SHP77 (cell line): Measurements from ENCODE around the gene STAT4.

Source experiments
- DNase-seq, 2 experiments: peaks; one replicate each; lab custom pipeline; 2025; lab: John Stamatoyannopoulos, UW

STAT4 gene

DNA sequence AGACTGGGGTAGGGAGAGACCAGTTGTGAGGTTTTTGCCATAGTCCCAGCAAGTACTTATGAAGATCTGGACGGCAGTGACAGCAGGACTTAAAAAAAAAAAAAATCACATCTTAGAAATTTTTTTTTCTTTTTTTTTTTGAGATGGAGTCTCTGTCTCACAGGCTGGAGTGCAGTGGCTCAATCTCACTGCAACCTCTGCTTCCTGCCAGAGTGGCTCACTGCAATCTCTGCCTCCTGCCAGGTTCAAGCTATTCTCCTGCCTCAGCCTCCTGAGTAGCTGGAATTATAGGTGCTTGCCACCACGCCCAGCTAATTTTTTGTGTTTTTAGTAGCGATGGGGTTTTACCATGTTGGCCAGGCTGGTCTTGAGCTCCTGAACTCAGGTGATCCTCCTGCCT lies 22.4 kb upstream of the STAT4 start:
- no peak for DNase-seq

DNA sequence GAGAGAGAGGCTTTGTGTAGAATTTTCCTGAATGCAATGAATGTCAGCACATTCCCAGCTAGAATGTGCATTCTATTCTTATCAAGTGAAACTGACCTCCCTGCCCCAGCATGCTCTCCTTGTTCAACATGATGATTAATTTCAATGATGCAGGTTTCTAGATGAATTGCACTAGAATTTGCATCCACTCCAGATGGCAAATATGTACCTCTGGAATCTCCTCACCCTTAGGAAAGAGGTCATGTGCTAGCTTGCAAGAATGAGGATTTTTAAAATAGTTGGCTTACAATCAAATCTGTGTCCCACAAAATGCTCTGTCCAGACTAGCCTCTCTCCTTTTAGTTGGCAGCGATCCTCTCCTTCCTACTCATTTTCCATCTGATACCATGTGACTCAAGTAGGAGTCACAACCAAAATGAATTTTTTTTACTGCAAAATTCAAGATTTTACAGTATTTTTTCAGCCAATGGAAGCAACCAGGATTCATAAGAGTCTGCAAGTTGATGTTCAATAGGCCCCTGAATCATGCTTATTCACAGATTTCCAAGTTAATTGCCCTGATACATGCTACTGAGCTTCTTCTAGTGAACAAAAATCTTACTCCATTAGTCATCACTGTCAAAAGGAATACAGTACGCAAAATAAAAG lies 21.0 kb upstream of the STAT4 start:
- DNase-seq: no peak

DNA sequence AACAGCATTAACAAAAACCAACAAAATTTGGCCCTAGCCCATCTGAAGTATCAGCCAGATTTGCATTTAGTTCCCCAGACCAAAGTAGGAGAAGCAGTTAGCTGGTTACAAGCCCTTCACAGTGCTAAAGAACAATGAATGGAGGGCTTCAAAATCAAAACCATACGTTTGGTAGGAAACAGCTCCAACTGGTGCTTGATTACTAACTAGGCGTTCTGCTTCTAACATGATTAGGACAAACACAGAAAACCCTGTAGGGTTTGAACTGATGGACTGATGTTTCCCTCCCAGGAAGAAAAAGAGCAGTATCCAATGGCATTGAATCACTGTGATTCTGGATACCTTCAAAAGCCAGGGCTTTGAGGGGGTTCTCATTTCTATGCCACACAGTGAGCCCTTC lies 20.5 kb upstream of the STAT4 start:
- no peak for DNase-seq

DNA sequence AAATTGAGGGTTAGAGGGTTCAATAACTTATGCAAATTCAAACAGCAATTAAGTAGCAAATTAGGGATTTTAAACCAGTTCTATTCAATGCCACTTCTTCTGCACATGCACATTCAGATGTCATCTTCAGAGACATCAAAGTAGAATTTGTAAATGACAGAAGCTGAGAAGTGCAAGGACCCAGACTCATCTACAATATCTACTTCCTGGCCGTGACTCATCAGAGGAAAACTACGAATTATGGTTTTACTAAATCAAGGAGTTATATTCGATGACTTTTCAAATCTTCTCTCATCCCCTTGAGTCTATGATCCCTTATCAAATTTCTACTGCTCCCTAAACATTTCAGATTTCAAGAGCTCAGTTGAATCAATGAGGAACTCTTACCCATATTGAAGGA lies 20.0 kb upstream of the STAT4 start:
- DNase-seq: no peak

DNA sequence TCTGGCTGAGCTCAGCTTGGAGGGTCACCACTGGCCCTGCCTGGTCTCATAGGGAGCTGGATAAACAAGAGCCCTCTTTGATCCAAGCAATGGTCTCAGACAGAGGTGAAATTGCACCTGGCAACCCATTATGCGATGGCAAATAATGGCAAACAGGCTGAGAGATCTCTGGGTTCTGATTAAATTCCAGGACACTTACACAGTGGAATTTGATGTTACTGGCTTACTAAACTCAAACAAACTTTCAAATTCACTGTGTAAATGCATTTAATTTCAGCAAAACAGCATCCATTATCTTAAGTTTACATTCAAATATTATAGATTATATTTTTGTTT lies 19.5 kb upstream of the STAT4 start:
- no peak for DNase-seq

DNA sequence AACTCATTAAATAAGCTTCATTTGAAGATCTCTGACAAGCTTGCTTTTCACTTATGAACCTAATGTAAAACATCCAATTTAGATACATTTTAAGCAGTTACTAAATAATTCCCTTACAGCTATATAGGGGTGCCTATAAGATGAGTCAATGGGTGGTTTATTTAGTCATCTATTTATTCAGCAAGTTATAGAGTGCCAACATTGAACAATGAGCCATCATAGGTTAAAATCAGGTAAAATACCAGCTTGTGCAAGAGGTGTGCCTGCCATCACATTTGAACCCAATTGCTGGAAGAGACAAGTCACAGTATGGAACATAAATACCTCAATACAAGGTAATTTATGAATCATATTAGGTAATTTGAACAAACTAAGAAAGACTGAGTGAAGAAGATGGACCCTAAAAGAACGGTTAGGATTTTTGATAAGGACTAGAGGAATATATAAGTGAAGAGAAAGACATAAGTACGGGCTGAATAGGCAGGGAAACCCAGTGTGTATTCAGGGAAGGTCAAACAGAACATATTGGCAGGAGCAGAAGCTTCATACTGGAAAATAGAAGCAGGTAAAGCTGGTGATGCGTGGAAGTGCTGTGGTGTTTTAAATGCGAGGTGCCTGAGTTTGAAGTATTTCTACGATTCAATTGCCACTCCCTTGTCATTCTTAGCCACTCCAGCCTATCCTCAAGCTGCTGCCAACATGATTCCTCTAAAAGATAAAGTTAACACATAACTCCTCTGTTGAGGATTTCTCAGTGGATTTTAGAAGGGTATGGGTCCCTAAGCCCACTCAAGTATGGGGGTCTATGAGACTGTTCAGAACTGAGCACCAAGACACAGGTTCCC lies 18.9 kb upstream of the STAT4 start:
- DNase-seq: no peak

DNA sequence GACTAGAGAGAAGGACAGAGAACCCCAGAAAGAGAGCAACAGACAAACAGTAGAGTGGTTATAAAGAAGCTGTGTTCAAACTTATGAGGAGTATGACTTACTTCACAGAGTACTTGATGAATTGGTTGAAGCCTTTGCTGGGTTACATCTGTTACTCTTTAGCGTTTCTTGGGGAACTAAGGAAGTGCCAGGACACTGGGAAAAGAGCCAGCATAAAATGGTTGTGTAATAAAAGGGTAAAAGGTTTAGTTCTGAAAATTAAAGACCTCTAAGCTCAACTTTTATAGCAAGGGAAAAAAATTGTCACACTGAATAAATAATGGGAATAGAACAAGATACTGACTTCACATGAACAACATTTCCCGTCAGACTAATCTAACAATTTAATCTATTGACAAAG lies 17.0 kb upstream of the STAT4 start:
- DNase-seq: no peak

DNA sequence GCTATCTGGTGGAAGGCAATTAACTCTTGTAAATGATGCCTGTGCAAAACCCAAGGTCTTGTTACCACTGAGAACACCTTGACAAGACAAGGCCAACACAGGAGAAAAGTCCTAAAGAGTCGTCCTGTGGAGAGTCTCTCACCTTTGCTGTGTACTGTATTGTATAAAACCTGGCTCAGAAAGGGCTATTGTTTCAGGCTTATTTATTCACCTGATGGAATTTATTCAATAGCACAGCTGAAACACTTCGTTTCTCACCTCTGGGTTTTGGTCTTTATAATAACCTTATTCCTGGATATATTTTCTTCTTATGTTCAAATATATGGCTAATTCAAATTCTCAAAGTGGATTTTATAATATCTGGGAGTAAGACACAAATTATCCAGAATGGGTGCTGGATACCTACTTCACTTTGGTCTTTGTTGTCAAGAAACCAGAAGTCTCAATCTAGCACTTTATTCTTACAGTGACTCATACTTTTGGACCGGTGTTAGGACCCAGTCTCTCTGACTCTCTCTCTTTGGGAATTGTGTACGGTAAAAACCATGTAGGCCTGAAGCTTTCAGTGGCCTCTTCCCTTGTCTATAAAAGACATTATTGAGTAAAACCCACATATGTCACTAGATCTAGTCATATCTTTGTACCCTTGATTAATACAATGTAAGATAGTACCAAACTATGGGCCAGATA lies 16.1 kb upstream of the STAT4 start:
- no peak for DNase-seq

DNA sequence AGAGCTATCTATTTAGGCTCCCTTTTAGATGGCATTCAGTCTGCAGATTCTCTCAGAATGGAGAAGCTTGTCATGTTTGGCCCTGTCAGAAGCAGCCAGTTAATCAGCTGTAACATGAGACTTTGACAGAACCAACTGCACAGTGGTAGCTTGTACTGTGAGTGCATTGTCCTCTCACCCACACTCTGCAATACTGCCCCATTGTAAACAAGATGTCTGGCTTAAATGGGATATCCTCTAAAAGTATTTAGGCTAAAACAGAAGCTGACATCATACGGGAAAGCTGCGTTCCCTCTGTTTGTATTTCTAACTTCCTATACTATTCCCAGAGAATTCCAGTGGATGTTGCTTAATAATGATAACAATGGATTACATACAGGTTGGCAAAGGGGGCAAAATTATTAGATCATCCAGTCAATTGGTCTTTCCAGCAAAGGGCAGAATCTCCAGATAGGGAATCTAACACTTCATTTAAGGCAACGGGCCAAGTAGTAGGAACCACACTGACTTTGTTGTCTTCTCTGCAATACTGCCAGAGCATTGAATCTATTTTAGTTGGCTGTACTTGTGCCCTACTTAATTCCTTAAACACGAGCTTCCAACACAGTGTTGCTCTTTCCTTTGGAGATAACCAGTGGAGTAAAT lies 15.4 kb upstream of the STAT4 start:
- DNase-seq: peak; percentile 31 to 32

DNA sequence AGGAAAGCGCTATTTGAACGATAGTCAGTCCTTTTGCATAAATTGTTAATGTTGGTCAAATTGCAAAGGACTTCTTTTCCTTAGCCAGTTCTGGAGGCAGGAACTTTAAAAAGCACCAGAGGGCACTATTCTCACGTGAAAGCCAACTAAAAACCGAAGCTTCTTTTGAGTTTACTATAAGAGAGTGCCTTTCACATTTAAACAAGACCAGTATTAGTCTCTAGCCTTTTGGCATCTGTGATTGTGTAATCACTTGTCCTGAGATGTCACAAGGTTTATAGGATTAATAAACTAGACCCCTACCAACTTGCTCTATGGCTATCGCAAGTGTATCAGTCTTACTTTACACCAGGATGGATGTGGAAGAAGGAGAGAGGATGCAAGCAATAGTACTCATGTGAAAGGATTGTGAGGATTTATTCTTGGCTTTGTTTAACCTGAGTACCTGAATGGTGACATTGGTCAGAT lies 14.4 kb upstream of the STAT4 start:
- peak in 1 of 2 experiments; percentile 18 for DNase-seq

DNA sequence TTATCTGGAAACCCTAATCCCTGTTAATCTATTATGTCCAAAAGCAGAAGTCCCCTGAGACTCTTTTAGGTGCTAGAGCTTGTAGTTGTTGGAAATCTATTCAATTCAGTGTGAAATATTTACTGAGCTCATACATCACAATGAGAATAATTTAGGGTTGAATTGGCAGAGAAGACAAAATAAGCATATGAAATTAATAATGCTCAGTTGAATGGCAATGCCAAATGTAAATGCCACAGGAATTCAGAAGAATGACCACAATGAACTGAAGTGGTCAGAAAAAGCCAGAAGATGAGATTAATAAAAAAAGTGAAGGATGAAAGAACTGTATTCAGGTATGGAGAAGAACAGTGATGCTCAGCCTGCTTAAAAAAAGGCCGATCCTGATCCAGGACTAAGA lies 8.0 kb upstream of the STAT4 start:
- no peak for DNase-seq

DNA sequence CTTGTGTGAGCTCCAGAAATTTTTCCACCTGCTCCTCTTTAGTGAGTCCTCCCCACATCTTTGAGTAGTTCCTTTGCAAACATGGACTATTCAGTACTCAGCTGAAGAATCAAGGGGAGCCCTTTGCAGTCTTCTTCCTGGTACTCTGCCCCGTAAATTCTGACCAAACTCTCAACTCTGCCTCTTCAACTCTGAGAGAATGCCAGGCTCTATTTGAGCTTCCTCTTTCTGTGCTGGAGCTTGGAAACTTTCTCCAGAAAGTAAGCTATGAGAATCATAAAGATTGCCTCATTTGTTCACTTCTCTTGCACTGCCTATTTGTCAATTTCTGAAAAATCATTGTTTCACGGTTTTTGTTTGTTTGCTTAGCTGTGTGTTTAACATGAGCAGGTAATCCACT lies 7.4 kb upstream of the STAT4 start:
- no peak for DNase-seq

DNA sequence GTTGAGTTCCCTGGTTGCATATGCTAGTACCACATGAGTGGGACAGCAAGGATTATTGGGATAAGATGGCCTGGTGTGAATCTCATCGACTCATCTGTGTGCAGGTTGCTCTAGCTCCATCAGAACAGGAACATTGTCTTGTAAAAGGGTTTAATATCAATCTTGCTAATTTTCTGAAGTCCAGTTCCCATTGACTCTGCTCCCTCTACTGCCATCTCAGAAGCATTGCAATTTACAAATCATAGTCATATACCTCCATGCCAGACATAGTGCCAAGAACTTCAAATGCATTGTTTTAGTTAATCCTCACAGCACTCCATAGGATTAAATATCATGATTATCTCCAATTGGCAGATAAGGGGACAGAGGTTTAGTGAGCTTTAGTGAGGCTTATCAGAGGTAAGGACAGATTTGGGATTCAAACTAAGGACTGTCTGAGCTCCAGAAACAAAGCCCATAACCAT lies 4.8 kb upstream of the STAT4 start:
- no peak for DNase-seq

DNA sequence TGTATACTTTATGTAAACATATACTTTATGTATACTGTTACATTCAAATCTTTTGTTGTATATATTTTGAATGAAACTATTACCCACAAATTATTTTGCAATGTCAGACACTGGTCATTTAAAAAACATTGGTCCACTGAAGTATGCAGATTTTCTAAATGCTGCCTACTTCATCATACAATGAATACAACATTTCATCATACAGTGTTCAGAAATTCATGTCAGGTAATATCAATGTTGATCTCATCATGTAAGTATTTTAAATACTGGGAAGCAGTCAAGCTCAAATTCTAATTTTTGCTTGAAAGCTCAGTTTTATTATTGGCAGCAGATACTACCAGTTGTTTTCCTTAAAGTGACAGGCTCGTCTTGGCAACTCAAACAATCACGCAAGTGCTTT lies 2.9 kb upstream of the STAT4 start:
- no peak for DNase-seq

DNA sequence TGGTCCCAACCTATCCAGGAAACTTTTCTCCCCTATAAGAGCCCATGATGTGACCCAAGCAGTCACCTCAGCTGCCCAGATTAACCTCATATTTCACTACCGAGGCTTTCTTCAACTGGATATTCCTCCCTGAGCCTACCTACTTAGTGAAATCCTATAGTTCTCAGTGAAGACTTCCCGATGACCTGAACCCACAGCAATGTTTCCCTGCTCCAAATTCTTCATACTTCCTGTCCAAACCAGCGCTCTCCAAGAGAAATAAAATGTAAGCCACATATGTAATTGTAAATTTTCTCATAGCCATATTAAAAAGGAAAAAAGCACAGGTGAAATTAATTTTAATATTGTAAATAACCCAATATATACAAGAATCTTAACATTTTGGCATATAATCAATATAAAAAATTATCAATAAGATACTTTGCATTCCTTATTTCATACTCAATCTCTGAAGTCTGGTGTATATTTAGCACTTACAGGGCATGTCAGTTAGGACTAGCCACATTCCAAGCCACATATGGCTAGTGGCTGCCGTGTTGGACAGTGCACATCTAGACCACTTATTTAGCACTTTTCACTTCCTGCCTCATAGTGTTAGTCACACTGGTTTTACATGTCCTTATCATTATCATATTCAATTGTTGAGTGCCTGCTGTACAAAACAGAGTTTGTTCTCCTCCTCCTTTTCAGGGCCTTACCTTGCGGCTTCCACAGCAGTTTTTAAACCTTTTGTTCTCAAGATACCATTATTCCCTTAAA lies 1.9 kb upstream of the STAT4 start:
- no peak for DNase-seq

DNA sequence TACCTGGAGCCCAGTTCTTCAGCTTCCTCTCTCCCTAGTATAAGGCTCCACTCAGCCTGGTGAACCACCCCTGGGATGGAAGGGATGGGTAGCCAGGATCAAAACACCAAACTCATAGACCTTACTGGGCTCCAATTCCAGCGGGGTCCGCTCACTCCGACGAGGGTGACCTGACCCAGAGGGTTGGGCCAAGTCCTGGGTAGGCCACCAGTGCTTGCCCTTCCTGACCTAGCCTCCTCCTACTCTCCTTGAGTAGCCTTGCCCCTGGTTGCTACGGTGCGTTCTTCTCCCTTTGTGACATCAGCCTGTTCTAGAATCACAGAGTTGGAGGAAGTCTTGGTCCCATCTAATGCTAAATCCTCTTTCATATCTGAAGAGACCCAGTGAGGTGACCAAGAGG lies 537 bp upstream of the STAT4 start:
- no peak for DNase-seq

DNA sequence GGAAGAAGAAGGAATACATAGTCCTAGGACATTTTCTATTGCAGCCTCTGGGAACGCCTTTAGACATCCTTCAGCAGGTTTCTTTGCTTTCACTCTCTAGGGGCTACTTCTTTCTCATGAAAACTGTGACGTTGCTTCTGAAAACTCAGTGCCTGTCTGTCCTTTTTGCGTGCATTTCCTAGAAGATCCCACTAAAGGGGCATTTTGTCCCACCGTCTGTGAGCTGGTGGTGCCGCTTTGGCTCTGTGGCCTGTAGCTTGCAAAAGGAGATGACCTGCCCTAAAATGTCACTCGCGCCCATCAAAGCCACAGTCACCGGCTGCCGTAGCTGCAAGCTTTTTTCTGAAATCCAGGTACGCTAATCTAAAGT lies 579 bp downstream of the STAT4 start:
- no peak for DNase-seq

DNA sequence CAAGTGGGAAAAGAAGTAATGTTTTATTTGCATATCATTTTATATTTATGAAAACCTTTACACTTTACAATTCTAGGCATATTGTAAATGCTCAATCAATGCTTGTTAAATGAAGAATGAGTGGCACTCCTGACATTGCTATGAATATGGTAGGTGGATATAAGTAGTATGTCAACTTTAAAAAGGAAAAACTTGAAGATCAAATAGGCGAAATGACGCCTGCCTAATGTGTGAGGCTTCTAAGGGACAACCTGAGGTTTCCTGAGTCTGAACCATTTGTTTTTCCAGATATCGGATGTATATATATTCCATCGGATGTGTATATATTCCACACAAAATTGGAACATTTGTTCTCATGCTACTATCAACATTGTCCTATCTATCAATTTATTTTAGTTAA lies 1.4 kb downstream of the STAT4 start:
- no peak for DNase-seq

DNA sequence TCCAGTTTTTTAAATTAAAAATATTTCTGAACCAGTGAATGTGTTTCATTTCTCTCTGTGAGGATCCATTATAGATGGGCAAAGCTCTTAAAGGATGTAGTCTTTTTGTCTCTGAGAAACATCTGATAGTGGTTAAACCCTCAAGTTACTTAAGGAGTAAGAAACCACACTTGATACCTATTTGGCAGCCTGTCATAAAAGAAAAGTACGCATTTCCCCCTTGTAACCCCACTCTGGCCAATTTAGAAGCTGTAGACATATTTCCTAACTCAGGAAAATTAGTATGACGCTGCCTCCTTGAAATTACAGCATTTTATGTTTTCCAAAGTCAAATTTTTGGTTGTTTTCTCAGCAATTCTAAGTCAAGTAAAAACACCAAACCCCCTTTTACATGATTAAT lies 2.0 kb downstream of the STAT4 start:
- DNase-seq: no peak

DNA sequence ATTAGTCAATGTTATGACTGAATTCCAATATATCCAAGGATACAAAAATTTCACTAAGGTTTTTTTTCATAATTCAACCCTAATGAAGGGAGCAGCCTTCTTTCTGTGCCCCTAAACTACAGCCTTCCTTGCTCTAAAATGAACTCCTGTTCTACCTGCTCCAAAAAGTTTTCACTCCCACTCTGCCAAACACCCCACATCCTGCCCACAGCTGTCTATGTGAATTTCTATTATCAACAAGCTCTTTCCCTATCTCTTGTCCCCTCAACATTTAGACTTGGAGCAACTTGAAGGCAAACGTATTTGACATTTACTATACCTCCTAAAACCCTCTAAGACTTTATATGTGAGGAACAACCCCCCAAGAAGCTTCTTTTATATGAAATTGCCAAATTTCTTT lies 2.5 kb downstream of the STAT4 start:
- DNase-seq: no peak

DNA sequence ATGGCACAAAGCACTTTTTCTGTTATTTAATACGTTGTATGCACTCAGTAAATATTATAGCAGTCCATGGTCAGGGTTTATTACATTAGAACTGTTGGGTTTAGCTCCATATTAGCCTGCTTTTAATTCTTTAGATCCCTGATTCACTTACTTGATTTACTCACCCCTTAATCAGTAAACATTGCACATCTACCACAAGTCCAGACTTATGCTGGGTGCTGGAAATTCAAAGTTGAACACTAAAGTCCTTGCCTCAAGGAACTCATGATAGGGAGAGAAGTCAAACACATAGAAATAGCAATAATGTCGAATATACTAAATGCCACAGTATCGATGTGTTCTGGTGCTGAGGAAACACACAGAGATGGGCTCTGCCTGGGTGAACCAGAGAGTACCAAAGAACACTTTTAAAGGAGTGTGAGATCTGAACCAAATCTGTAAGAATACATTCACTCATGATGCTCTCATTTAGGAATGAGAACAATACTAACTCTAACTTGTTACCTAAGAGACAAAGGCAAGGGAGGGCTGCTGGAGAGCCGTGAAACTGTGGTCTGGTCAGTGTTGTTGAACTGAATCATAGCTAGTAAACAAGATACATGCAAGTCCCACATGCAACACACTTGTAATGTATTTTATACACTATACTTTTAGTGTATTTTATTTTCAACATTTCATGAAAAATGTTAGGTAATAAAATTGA lies 4.9 kb downstream of the STAT4 start:
- DNase-seq: no peak
